ENCODE data around the gene PSMC2. TPM values are rescaled to one million over a fixed set of nuclear protein-coding genes. Genes with fewer than 3 reads are reported as not detected.

The PSMC2 gene
- total and polyA plus RNA-seq, 3 experiments from 2014 or later = 107 to 209 (median 203) TPM

DNA sequence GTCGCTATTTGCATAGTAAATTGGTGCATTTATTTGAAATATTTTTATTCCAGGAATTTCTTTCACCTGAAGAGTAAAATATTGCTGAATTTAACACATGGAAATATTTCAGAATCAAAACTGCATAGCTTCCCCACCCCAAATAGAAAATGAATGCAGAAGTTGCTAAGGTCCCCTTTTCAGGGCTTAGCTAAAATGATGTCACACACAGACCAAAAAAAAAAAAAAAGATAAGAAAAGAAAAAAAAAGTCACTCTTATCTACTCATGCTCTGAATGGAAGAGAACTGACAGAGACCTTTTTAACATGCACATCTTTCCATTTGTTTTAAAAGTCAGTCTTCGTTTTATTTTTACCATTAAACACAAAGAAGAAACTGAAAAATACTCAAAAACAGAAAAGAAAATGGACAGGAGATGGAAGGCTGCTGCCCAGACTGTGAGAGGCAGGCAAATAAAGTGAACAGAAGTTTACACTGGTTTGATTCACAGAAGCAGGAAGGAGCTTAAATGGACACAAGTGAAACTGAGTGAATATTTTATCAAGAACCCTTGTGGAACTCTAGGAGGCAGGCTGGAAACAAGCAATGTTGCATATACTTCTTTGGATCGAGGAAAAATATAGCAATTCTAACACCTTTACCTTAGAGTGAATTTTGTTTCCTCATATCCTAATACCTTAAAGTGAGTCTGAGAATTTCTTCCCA is 32.0 kb downstream of the PSMC2 start:
- Histone ChIP-seq H3K4me3 (ENCODE audit: low read length) (no peak overlapping the region), H3K9me3 (ENCODE audit: low read length) (no peaks in the 10 kb centered on the region), H3K27ac (ENCODE audit: low read depth, low read length) (no peak overlapping the region), H3K4me1 (ENCODE audit: insufficient read depth, low read length) (no peaks in the 10 kb centered on the region), H3K36me3 (ENCODE audit: insufficient read depth, low read length) (no peaks in the 10 kb centered on the region), H3K27me3 (ENCODE audit: insufficient read depth, low read length, poor library complexity, severe bottlenecking) (no peaks in the 10 kb centered on the region)
- ChIA-PET POLR2A (no interaction called here), CTCF (no interaction called here)
- H3K36me3 Mint-ChIP-seq = no peaks in the 10 kb centered on the region
- H3K27me3 Mint-ChIP-seq = peaks cover 0 to 10% of the 10 kb centered on the region in 2 donors
- no peak overlapping the region for H3K27ac Mint-ChIP-seq
- H3K4me1 Mint-ChIP-seq = no peaks in the 10 kb centered on the region
- no peak for DNase-seq
- no peaks in the 10 kb centered on the region for H3K9me3 Mint-ChIP-seq
- H3K4me3 Mint-ChIP-seq = no peak overlapping the region

DNA sequence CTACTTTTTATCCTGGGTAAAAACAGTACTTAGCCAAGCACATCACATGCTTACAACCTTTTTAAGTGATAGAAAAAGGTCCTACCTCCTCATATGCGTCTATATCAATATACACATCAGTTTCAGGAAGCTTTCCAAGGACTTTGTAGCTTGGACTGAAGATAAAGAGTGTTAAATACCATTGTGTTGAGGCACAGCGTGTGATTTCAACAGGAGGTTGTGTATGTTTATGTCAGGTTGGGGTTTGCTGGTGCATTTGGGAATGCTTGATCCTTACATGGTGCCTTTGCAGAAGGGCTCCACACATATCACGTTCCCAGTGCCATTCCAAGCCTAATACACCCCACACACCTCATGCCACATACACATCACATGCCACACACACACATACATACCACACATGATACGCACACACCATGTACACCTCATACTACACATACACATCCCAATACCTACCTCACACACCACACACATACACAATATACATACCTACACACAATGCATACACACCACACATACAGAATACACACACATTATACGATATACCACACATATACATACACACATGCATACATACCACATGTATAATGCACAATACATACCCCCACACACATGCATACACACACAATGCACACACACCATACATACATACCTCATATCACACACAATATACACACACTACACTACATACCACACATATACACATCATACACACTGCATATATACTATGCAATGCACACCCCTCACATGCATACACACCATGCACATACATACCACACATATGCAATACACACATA is 33.1 kb downstream of the PSMC2 start:
- peaks cover 0 to 13% of the 10 kb centered on the region in 2 donors for H3K27me3 Mint-ChIP-seq
- no peak overlapping the region for H3K27ac Mint-ChIP-seq
- H3K4me1 Mint-ChIP-seq = no peaks in the 10 kb centered on the region
- CTCF ChIA-PET = no interaction called here
- POLR2A ChIA-PET = no interaction called here
- no peak for DNase-seq
- H3K27ac ChIP-seq (ENCODE audit: low read depth, low read length) = no peak overlapping the region
- H3K36me3 Mint-ChIP-seq = no peaks in the 10 kb centered on the region
- H3K4me3 Mint-ChIP-seq = no peak overlapping the region
- H3K9me3 Mint-ChIP-seq = no peaks in the 10 kb centered on the region
- no peaks in the 10 kb centered on the region for H3K27me3 ChIP-seq (ENCODE audit: insufficient read depth, low read length, poor library complexity, severe bottlenecking)
- H3K4me1 ChIP-seq (ENCODE audit: insufficient read depth, low read length) = no peaks in the 10 kb centered on the region
- H3K4me3 ChIP-seq (ENCODE audit: low read length) = no peak overlapping the region
- H3K9me3 ChIP-seq (ENCODE audit: low read length) = no peaks in the 10 kb centered on the region
- H3K36me3 ChIP-seq (ENCODE audit: insufficient read depth, low read length) = no peaks in the 10 kb centered on the region

DNA sequence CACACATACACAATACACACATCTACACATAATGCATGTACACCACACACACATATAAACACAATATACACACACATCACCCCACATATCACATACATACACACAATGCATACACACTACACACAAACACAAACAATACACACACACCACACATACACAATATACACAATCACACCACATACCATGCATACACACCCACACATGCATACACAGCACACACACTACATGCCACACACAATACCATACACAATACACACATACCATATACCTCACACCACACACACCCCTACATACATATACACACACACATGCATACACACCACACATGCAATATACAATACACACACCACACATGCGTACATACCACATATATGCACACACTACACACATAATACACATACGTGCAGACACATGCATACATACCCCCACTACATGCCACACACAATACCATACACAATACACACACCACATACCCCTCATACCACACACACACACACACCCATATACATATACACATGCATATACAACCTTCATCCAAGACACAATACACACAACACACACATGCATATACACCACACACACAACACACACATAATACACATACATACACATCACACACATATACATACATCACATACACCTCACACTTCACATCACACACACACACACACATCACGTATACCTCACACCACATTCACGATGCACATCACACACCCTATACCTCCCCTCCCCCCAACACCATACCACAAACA is 34.0 kb downstream of the PSMC2 start:
- Histone ChIP-seq H3K4me1 (ENCODE audit: insufficient read depth, low read length) (no peaks in the 10 kb centered on the region), H3K27ac (ENCODE audit: low read depth, low read length) (no peak overlapping the region), H3K4me3 (ENCODE audit: low read length) (no peak overlapping the region), H3K27me3 (ENCODE audit: insufficient read depth, low read length, poor library complexity, severe bottlenecking) (no peaks in the 10 kb centered on the region), H3K36me3 (ENCODE audit: insufficient read depth, low read length) (no peaks in the 10 kb centered on the region), H3K9me3 (ENCODE audit: low read length) (no peaks in the 10 kb centered on the region)
- H3K27ac Mint-ChIP-seq = no peak overlapping the region
- H3K9me3 Mint-ChIP-seq = no peaks in the 10 kb centered on the region
- DNase-seq = no peak
- no peaks in the 10 kb centered on the region for H3K36me3 Mint-ChIP-seq
- no peak overlapping the region for H3K4me3 Mint-ChIP-seq
- CTCF ChIA-PET = no interaction called here
- POLR2A ChIA-PET = no interaction called here
- peaks cover 0 to 13% of the 10 kb centered on the region in 2 donors for H3K27me3 Mint-ChIP-seq
- H3K4me1 Mint-ChIP-seq = no peaks in the 10 kb centered on the region

DNA sequence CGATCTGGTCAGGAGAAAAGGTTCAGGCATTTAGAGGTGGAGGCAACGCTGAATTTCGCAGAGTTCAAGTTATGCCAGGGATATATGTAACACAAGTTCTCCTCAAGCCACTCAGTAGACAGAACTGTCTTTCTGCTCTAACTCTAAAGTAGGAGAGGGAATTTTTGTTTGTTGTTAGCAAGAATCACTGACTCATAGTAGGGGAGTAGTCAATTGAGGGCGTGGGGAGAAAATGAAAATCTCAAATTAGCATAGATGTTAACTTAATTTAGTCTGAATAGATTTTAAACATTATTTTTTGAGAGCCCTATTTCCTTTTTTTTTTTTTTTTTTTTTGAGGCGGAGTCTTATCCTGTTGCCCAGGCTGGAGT is 34.6 kb downstream of the PSMC2 start:
- H3K27me3 ChIP-seq (ENCODE audit: insufficient read depth, low read length, poor library complexity, severe bottlenecking) = no peaks in the 10 kb centered on the region
- H3K9me3 Mint-ChIP-seq = no peaks in the 10 kb centered on the region

DNA sequence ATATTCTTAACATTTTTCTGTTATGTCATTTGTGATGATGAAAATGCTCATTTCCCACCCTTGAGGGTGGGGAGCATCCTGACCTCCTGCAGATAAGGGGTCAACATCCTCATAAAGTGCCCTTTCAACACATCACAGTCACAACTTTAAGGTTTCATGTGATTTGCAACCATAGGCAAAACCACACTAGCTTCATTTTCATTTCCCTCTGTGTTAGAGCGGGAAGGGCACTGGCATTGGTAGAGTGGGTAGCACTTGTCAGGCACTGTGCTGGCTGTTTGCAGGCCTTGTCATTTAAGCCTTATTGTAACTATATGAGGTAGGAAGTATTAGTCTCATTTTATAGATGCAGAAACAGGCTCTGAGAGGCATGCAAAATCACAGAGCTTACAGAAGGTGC is 39.8 kb downstream of the PSMC2 start:
- Histone ChIP-seq H3K4me1 (ENCODE audit: insufficient read depth, low read length) (no peaks in the 10 kb centered on the region), H3K36me3 (ENCODE audit: insufficient read depth, low read length) (no peaks in the 10 kb centered on the region), H3K27ac (ENCODE audit: low read depth, low read length) (no peak overlapping the region), H3K27me3 (ENCODE audit: insufficient read depth, low read length, poor library complexity, severe bottlenecking) (no peaks in the 10 kb centered on the region), H3K9me3 (ENCODE audit: low read length) (no peaks in the 10 kb centered on the region), H3K4me3 (ENCODE audit: low read length) (no peak overlapping the region)
- CTCF ChIA-PET = no interaction called here
- Mint-ChIP-seq H3K27ac (no peak overlapping the region), H3K36me3 (no peaks in the 10 kb centered on the region), H3K9me3 (no peaks in the 10 kb centered on the region), H3K4me1 (no peaks in the 10 kb centered on the region), H3K27me3 (peaks cover 0 to 23% of the 10 kb centered on the region in 2 donors), H3K4me3 (no peak overlapping the region)
- POLR2A ChIA-PET = no interaction called here
- no peak for DNase-seq

More for the DNA sequence above, 34.6 kb downstream of the PSMC2 start:
- H3K4me3 Mint-ChIP-seq = no peak overlapping the region
- POLR2A ChIA-PET = no interaction called here
- peaks cover 0 to 13% of the 10 kb centered on the region in 2 donors for H3K27me3 Mint-ChIP-seq
- no peak overlapping the region for H3K27ac Mint-ChIP-seq
- Histone ChIP-seq H3K36me3 (ENCODE audit: insufficient read depth, low read length) (no peaks in the 10 kb centered on the region), H3K27ac (ENCODE audit: low read depth, low read length) (no peak overlapping the region), H3K4me3 (ENCODE audit: low read length) (no peak overlapping the region), H3K9me3 (ENCODE audit: low read length) (no peaks in the 10 kb centered on the region), H3K4me1 (ENCODE audit: insufficient read depth, low read length) (no peaks in the 10 kb centered on the region)
- no peaks in the 10 kb centered on the region for H3K4me1 Mint-ChIP-seq
- DNase-seq = no peak
- CTCF ChIA-PET = interaction anchor here (0.6 kb wide), 1 partner anchor 84 kb away, joined by 3 read pairs; the partner anchor contains the start of gene PMPCB
- no peaks in the 10 kb centered on the region for H3K36me3 Mint-ChIP-seq

DNA sequence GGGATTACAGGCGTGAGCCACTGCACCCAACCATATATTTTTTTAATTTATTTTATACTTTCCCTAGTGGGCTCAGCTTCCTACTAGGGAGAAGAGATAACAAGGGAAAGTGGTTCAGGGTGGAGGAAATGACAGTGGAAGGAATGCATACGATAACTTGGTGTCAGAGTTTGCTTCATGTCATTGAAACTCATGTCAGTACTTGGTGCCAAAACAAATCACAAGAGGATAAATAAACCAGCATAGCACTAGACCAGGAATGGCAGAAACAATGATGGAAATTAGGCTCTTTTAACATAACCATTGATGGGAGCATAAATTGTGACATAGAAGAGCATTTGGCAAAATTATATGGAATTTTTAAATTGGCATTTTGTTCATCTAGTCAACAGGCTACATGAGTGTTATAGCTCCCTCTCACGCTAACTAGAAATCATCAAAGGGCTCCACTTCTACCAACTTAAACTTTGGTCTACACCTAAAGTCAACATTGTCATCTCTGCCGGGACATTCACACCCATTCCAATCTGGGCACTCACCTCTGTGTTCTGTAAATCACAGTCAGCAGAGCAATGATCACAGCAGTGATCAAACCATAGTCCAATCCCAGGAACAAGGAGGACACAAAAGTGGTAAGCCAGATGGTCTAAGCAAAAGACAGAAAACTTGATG is 41.2 kb downstream of the PSMC2 start:
- no peaks in the 10 kb centered on the region for H3K36me3 Mint-ChIP-seq
- DNase-seq = no peak
- Histone ChIP-seq H3K4me1 (ENCODE audit: insufficient read depth, low read length) (no peaks in the 10 kb centered on the region), H3K4me3 (ENCODE audit: low read length) (no peak overlapping the region), H3K27me3 (ENCODE audit: insufficient read depth, low read length, poor library complexity, severe bottlenecking) (no peaks in the 10 kb centered on the region), H3K9me3 (ENCODE audit: low read length) (no peaks in the 10 kb centered on the region), H3K27ac (ENCODE audit: low read depth, low read length) (no peak overlapping the region), H3K36me3 (ENCODE audit: insufficient read depth, low read length) (no peaks in the 10 kb centered on the region)
- no peaks in the 10 kb centered on the region for H3K9me3 Mint-ChIP-seq
- ChIA-PET POLR2A (no interaction called here), CTCF (no interaction called here)
- H3K4me1 Mint-ChIP-seq = no peaks in the 10 kb centered on the region
- no peak overlapping the region for H3K4me3 Mint-ChIP-seq
- peaks cover 0 to 23% of the 10 kb centered on the region in 2 donors for H3K27me3 Mint-ChIP-seq
- H3K27ac Mint-ChIP-seq = no peak overlapping the region

DNA sequence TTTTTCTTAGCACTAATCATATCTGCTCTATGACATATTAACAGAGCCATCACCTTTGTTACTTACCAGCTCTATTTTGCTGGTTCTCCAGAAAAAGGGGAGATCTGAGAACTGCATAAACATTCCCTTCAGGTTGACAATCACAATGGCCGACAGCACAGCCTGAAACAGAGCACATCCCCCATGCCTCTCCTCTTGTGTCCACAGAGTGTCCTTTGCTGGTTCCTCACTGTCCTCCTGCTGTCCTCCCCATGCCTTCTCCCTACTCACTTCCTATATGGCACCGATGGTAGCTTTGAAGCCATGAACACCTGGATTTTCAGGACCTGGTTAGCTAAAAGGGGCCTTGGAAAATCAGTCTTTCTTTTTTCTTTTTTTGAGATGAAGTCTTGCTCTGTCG is 41.8 kb downstream of the PSMC2 start:
- no peaks in the 10 kb centered on the region for H3K9me3 Mint-ChIP-seq
- DNase-seq = no peak
- no peaks in the 10 kb centered on the region for H3K4me1 ChIP-seq (ENCODE audit: insufficient read depth, low read length)
- no peaks in the 10 kb centered on the region for H3K4me1 Mint-ChIP-seq
- H3K4me3 Mint-ChIP-seq = no peak overlapping the region
- no peaks in the 10 kb centered on the region for H3K36me3 Mint-ChIP-seq
- no peaks in the 10 kb centered on the region for H3K27me3 ChIP-seq (ENCODE audit: insufficient read depth, low read length, poor library complexity, severe bottlenecking)
- H3K4me3 ChIP-seq (ENCODE audit: low read length) = no peak overlapping the region
- ChIA-PET POLR2A (no interaction called here), CTCF (no interaction called here)
- H3K27ac Mint-ChIP-seq = no peak overlapping the region
- H3K9me3 ChIP-seq (ENCODE audit: low read length) = no peaks in the 10 kb centered on the region
- H3K36me3 ChIP-seq (ENCODE audit: insufficient read depth, low read length) = no peaks in the 10 kb centered on the region
- no peak overlapping the region for H3K27ac ChIP-seq (ENCODE audit: low read depth, low read length)
- H3K27me3 Mint-ChIP-seq = peaks cover 0 to 23% of the 10 kb centered on the region in 2 donors

DNA sequence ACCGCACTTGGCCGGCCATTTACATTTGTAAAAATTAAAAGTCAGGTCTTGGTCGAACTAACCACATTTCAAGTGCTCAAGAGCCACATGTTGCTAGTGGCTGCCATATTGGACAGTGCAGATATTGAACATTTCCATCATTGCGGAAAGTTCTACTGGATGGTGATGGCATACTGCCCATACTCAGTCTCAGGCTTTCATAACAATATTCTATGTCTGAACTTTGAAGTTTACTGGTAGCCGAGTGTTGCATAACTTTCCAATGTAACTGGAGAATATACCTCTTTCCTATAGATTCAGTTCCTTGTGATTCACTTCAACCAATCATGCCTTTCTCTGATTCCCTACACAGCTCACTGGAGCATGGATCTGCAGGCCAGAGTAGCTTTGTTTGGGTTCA is 43.7 kb downstream of the PSMC2 start:
- ChIA-PET POLR2A (no interaction called here), CTCF (no interaction called here)
- H3K27ac Mint-ChIP-seq = no peak overlapping the region
- Histone ChIP-seq H3K27me3 (ENCODE audit: insufficient read depth, low read length, poor library complexity, severe bottlenecking) (no peaks in the 10 kb centered on the region), H3K36me3 (ENCODE audit: insufficient read depth, low read length) (no peaks in the 10 kb centered on the region), H3K27ac (ENCODE audit: low read depth, low read length) (no peak overlapping the region), H3K9me3 (ENCODE audit: low read length) (no peaks in the 10 kb centered on the region), H3K4me3 (ENCODE audit: low read length) (no peak overlapping the region), H3K4me1 (ENCODE audit: insufficient read depth, low read length) (no peaks in the 10 kb centered on the region)
- DNase-seq = no peak
- no peaks in the 10 kb centered on the region for H3K9me3 Mint-ChIP-seq
- H3K4me3 Mint-ChIP-seq = no peak overlapping the region
- H3K36me3 Mint-ChIP-seq = no peaks in the 10 kb centered on the region
- H3K27me3 Mint-ChIP-seq = peaks cover 5 to 23% of the 10 kb centered on the region in 2 donors
- no peaks in the 10 kb centered on the region for H3K4me1 Mint-ChIP-seq

All from CD8-positive, alpha-beta memory T cell (primary cell).